Measurements from ENCODE around the gene TNS1. TPM values are rescaled to one million over a fixed set of nuclear protein-coding genes. Genes with fewer than 3 reads are reported as not detected.

TNS1 gene
- total and polyA plus RNA-seq, 10 of the 15 experiments (the other 5 are each of a cell fraction or from before 2014, with no cell fraction given), result 0.05 to 0.44 TPM; not detected in 8

- H3K27me3 ChIP-seq (replicated peaks in 1 of 2; ENCODE audit: control insufficient read depth in 2 of 2, insufficient read depth in 2 of 2, low read length in 1 of 2), result peaks cover 0 to 2% of the 10 kb centered on the region in 2 experiments; a peak in 1 of 4 replicates
- no peak for TF ChIP-seq ZBTB33 (IDR thresholded peaks at IDR 0.05)
- no peak for TF ChIP-seq ZNF24 (IDR thresholded peaks at IDR 0.05)
- TF ChIP-seq POU2F2 (IDR thresholded peaks at IDR 0.05; ENCODE audit: borderline replicate concordance, low read depth, low read length), result no peak
- TF ChIP-seq ZSCAN29 (IDR thresholded peaks at IDR 0.05), result no peak
- no peak for TF ChIP-seq CEBPZ (IDR thresholded peaks at IDR 0.05; ENCODE audit: low read depth, low read length)
- no peak for TF ChIP-seq MTA3 (IDR thresholded peaks at IDR 0.05; ENCODE audit: borderline replicate concordance, low read length)
- no peak for TF ChIP-seq IKZF2 (IDR thresholded peaks at IDR 0.05)
- TF ChIP-seq EP300 (IDR thresholded peaks at IDR 0.05; ENCODE audit: borderline replicate concordance in 1 of 2, control insufficient read depth in 1 of 2, low read depth in 2 of 2, low read length in 2 of 2), result no peak
- no peak for TF ChIP-seq STAT1 (conservative IDR thresholded peaks at IDR 0.05)
- TF ChIP-seq NR2C1 (IDR thresholded peaks at IDR 0.05), result no peak
- no peak for TF ChIP-seq TCF7 (IDR thresholded peaks at IDR 0.05; ENCODE audit: borderline replicate concordance)
- no peak for TF ChIP-seq RUNX3 (IDR thresholded peaks at IDR 0.05; ENCODE audit: low read length)
- no peak for TF ChIP-seq MXI1 (IDR thresholded peaks at IDR 0.05; ENCODE audit: low read depth, low read length)
- no peak for TF ChIP-seq CBX5 (IDR thresholded peaks at IDR 0.05; ENCODE audit: low read depth)
- no peak for TF ChIP-seq ZNF274 (IDR thresholded peaks at IDR 0.05; ENCODE audit: insufficient read depth, insufficient read length)
- TF ChIP-seq ZNF592 (IDR thresholded peaks at IDR 0.05), result no peak
- no peak for TF ChIP-seq SUPT20H (IDR thresholded peaks at IDR 0.05; ENCODE audit: borderline replicate concordance, control insufficient read depth, low read depth, low read length)
Measured at GRCh38 chr2:217808326-217808725, 194.5 kb downstream of the TNS1 start.

More at GRCh38 chr2:217808326-217808725, 194.5 kb downstream of the TNS1 start:
- no peak overlapping the region for H3K27ac ChIP-seq (ENCODE audit: control insufficient read depth, insufficient read depth)
- no peak overlapping the region for H3K4me3 ChIP-seq
- no peak overlapping the region for H3K4me2 ChIP-seq (ENCODE audit: control insufficient read depth, insufficient read depth)
- no peaks in the 10 kb centered on the region for H3K79me2 ChIP-seq (ENCODE audit: control insufficient read depth, insufficient read depth, low read length)
- H3K9ac ChIP-seq (ENCODE audit: control insufficient read depth, insufficient read depth, low read length), result no peak overlapping the region
- WGBS (ENCODE audit: insufficient coverage, insufficient replicate concordance, low lambda C conversion rate, missing lambda C conversion rate), result 3% methylated on average over 3 of the region's 3 CpGs
- RAD21 ChIA-PET (ENCODE audit: unreplicated experiment), result no interaction called here
- BruUV-seq (replicated peaks), result no TSS peak
- no peaks in the 10 kb centered on the region for H3K4me1 ChIP-seq (ENCODE audit: control insufficient read depth, insufficient read depth, low read length)
- DNase-seq (ENCODE audit: low read depth, low spot score) (no peak), FAIRE-seq (no peak), ATAC-seq (no peak)
- CTCF ChIA-PET, result no interaction called here
- no peaks in the 10 kb centered on the region for H4K20me1 ChIP-seq (ENCODE audit: control insufficient read depth, insufficient read depth)
- POLR2A ChIA-PET, result no interaction called here
- H3K36me3 ChIP-seq (ENCODE audit: control insufficient read depth in 2 of 2, insufficient read depth in 2 of 2, low read length in 1 of 2), result no peaks in the 10 kb centered on the region
- intact Hi-C loops (cut with micrococcal nuclease; ENCODE audit: unreplicated experiment) (no loop called here), in situ Hi-C loops (cut with MboI) (no loop called here)
- SMC1A ChIA-PET (ENCODE audit: uncharacterized antibody, unreplicated experiment), result no interaction called here
- H2AFZ ChIP-seq (ENCODE audit: control insufficient read depth, low read depth, low read length), result no peak overlapping the region
- no peaks in the 10 kb centered on the region for H3K9me3 ChIP-seq (replicated peaks; ENCODE audit: control insufficient read depth, insufficient read depth, low read length)
